Sigmoid colon (tissue), 7 donors: ENCODE data around the gene SMPD2. TPM values are rescaled to one million over a fixed set of nuclear protein-coding genes. Genes with fewer than 3 reads are reported as not detected.

ENCODE experiments used
- DNase-seq: peaks from one replicate; pipeline ENCODE4 v3.0.0-alpha.2; 2019
- H3K27ac ChIP-seq, 4 donors: fragments of 200-600 bp; sonication (generic); one replicate each; pipeline ENCODE4 v1.5.1; 2016 to 2019; ENCODE audit warnings: mild to moderate bottlenecking in 1 of 4
- H3K27me3 ChIP-seq, 3 donors: fragments of 200-600 bp; sonication (generic); one replicate each; pipeline ENCODE4 v1.5.1; 2019; ENCODE audit warnings: mild to moderate bottlenecking in 1 of 3
- H3K36me3 ChIP-seq, 4 donors: fragments of 200-600 bp; sonication (generic); one replicate each; pipeline ENCODE4 v1.5.1; 2016 to 2019
- H3K4me1 ChIP-seq, 4 donors: fragments of 200-600 bp; sonication (generic); one replicate each; pipeline ENCODE4 v1.5.1; 2017 to 2019
- H3K4me3 ChIP-seq, 4 donors: fragments of 200-600 bp; sonication (generic); one replicate each; pipeline ENCODE4 v1.5.1; 2017 to 2019; ENCODE audit warnings: mild to moderate bottlenecking in 2 of 4, moderate library complexity in 1 of 4
- H3K9me3 ChIP-seq, 4 donors: fragments of 200-600 bp in 3 of 4; sonication (generic) in 3 of 4; one replicate each; pipeline versions ENCODE4 v1.5.1 to v1.6.1; 2013 to 2019
- EP300 ChIP-seq, 4 donors: sonication (generic); formaldehyde crosslinking; IDR thresholded peaks; one replicate each; pipeline ENCODE4 v1.6.1; 2017; ENCODE audit warnings: antibody characterized with exemption in 4 of 4
- POLR2A ChIP-seq, 2 donors: fragments of 450-650 bp; IDR thresholded peaks; one replicate each; pipeline ENCODE4 v1.6.1; 2016; ENCODE audit warnings: antibody characterized with exemption in 2 of 2, mild to moderate bottlenecking in 2 of 2, moderate library complexity in 2 of 2
- POLR2AphosphoS5 ChIP-seq, 4 donors: sonication (generic); formaldehyde crosslinking; IDR thresholded peaks; one replicate each; pipeline ENCODE4 v1.6.1; 2017; ENCODE audit warnings: antibody characterized with exemption in 4 of 4
- WGBS, 2 donors: extraction: QIAGEN DNeasy Blood & Tissue Kit; methylation state at CpG; one replicate each; pipeline ENCODE4 v1.1.7; 2013; 5-methylcytosine and 5-hydroxymethylcytosine counted together
- intact Hi-C: fragments of 100-400 bp; cut with DNase I; formaldehyde crosslinking; loops from one replicate; pipeline ENCODE4 v1.15.1; 2023
- polyA plus RNA-seq, 3 donors: library from polyadenylated mRNA; stranded (reverse); fragments of 200-250 nt; gene quantifications; one replicate each; pipeline ENCODE4 v1.2.3, GENCODE V29; 2013
- total RNA-seq, 4 donors: library from RNA; depleted of rRNA; stranded (reverse); fragments of >200 nt; gene quantifications; one replicate each; pipeline ENCODE4 v1.1.0, GENCODE V29; 2016
- TF ChIP-seq, protein P1 (sequence below), 4 experiments: fragments of 450-650 bp in 3 of 4; fragments of 200-600 bp in 1 of 4; IDR thresholded peaks; one replicate each; pipeline ENCODE4 v1.5.1; 2016 to 2019; ENCODE audit warnings: antibody characterized with exemption in 4 of 4, mild to moderate bottlenecking in 3 of 4, moderate library complexity in 2 of 4
- donor health status: healthy with polysubstance abuse.
- donor health status: Bipolar disorder and iron deficiency.
- donor health status: healthy.

SMPD2 gene
- total and polyA plus RNA-seq, 7 donors, result 2.4 to 19.2 (median 14.4) TPM

GRCh38 chr6:109447878-109448555 lies 7.5 kb downstream of the SMPD2 start:
- H3K36me3 ChIP-seq, result peaks cover 0 to 17% (median 7%) of the 10 kb centered on the region in 4 donors
- DNase-seq, result no peak
- no peaks in the 10 kb centered on the region for H3K27me3 ChIP-seq
- intact Hi-C loops, result no loop called here
- H3K4me3 ChIP-seq, result no peak overlapping the region
- no peak overlapping the region for H3K27ac ChIP-seq
- TF ChIP-seq, protein P1, sequence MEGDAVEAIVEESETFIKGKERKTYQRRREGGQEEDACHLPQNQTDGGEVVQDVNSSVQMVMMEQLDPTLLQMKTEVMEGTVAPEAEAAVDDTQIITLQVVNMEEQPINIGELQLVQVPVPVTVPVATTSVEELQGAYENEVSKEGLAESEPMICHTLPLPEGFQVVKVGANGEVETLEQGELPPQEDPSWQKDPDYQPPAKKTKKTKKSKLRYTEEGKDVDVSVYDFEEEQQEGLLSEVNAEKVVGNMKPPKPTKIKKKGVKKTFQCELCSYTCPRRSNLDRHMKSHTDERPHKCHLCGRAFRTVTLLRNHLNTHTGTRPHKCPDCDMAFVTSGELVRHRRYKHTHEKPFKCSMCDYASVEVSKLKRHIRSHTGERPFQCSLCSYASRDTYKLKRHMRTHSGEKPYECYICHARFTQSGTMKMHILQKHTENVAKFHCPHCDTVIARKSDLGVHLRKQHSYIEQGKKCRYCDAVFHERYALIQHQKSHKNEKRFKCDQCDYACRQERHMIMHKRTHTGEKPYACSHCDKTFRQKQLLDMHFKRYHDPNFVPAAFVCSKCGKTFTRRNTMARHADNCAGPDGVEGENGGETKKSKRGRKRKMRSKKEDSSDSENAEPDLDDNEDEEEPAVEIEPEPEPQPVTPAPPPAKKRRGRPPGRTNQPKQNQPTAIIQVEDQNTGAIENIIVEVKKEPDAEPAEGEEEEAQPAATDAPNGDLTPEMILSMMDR (IDR thresholded peaks at IDR 0.05), result no peak
- TF ChIP-seq POLR2AphosphoS5 (IDR thresholded peaks at IDR 0.05), result no peak
- no peak for TF ChIP-seq EP300 (IDR thresholded peaks at IDR 0.05)
- TF ChIP-seq POLR2A (IDR thresholded peaks at IDR 0.05), result no peak
- no peaks in the 10 kb centered on the region for H3K9me3 ChIP-seq
- no peaks in the 10 kb centered on the region for H3K4me1 ChIP-seq
- 67 to 87% methylated on average over 8 of the region's 8 CpGs for WGBS, 2 donors

GRCh38 chr6:109448615-109449014 lies 8.1 kb downstream of the SMPD2 start:
- Histone ChIP-seq H3K27ac (no peak overlapping the region), H3K4me3 (no peak overlapping the region), H3K9me3 (no peaks in the 10 kb centered on the region), H3K27me3 (no peaks in the 10 kb centered on the region), H3K36me3 (peaks cover 0 to 14% (median 6%) of the 10 kb centered on the region in 4 donors), H3K4me1 (no peaks in the 10 kb centered on the region)
- DNase-seq, result no peak
- no peak for TF ChIP-seq EP300 (IDR thresholded peaks at IDR 0.05)
- no peak for TF ChIP-seq POLR2A (IDR thresholded peaks at IDR 0.05)
- no peak for TF ChIP-seq POLR2AphosphoS5 (IDR thresholded peaks at IDR 0.05)
- TF ChIP-seq, protein P1 (IDR thresholded peaks at IDR 0.05), result no peak
- WGBS, 2 donors, result 32 to 82% methylated on average over 7 of the region's 7 CpGs
- intact Hi-C loops, result no loop called here

- H3K27ac ChIP-seq, result no peak overlapping the region
- DNase-seq, result no peak
- H3K4me1 ChIP-seq, result peaks cover 0 to 5% (median 3%) of the 10 kb centered on the region in 4 donors
- no peak overlapping the region for H3K4me3 ChIP-seq
- peaks cover 0 to 14% (median 3%) of the 10 kb centered on the region in 4 donors for H3K36me3 ChIP-seq
- no peaks in the 10 kb centered on the region for H3K9me3 ChIP-seq
- 65 to 85% methylated on average over 19 of the region's 19 CpGs for WGBS, 2 donors
- intact Hi-C loops, result no loop called here
- TF ChIP-seq POLR2A (IDR thresholded peaks at IDR 0.05) (no peak), EP300 (IDR thresholded peaks at IDR 0.05) (no peak), POLR2AphosphoS5 (IDR thresholded peaks at IDR 0.05) (no peak)
- TF ChIP-seq, protein P1 (IDR thresholded peaks at IDR 0.05), result no peak
- H3K27me3 ChIP-seq, result no peaks in the 10 kb centered on the region
Measured at GRCh38 chr6:109449064-109449794, 8.7 kb downstream of the SMPD2 start.

DNA sequence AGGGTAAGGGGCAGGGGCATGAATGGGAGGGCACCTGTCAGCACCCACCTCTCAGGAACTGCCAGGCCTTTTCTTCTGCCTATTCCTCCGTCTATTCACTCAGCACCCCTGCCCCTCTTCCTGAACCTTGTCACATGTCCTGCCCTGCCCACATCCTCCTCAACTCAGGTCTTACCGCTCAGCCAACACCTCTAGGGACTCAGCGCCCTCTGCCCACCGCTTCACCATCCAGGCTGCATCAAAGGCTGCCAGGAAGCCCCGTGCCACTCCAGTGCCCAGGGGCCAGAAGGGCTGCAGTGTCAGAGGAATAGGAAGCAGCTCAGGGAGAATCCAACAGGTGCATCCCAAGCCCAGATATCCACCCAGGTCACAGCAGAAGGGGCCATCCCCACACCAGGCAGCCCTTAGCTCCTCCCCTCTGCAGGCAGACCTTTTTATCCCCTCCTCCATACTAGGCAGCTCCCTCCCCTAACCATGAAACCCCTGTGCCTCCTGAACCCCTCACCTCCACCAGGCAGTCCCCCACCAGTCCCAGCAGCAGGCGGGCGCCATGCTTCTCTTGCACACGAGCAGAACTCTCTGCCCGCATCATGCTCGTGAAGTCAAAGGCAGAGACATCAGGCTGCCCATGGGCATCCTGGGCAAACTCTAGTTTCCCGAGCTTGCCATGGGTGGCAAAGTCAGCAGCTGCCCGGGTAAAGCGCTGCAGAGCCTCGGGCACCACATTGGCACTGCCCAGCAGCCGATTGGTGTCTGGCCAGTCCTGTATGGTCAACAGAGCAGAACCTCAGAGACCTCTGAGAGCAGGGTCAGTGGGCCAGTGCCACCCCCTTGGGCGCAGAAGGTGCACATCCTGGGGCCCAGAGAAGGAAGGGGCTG lies 9.5 kb downstream of the SMPD2 start:
- no peak for DNase-seq
- H3K4me3 ChIP-seq, result no peak overlapping the region
- no peak for TF ChIP-seq EP300 (IDR thresholded peaks at IDR 0.05)
- TF ChIP-seq, protein P1 (IDR thresholded peaks at IDR 0.05), result no peak
- TF ChIP-seq POLR2A (IDR thresholded peaks at IDR 0.05), result no peak
- TF ChIP-seq POLR2AphosphoS5 (IDR thresholded peaks at IDR 0.05), result no peak
- H3K27me3 ChIP-seq, result no peaks in the 10 kb centered on the region
- H3K27ac ChIP-seq, result no peak overlapping the region
- peaks cover 0 to 12% (median 0%) of the 10 kb centered on the region in 4 donors for H3K36me3 ChIP-seq
- no peaks in the 10 kb centered on the region for H3K9me3 ChIP-seq
- peaks cover 0 to 13% (median 11%) of the 10 kb centered on the region in 4 donors for H3K4me1 ChIP-seq
- WGBS, 2 donors, result 74 to 76% methylated on average over 16 of the region's 16 CpGs
- intact Hi-C loops, result no loop called here
